ENCODE data around the gene SHISA6.

- no peak for TF ChIP-seq CTCF (IDR thresholded peaks at IDR 0.05; ENCODE audit: low read length)
- no peak for TF ChIP-seq EZH2 (IDR thresholded peaks at IDR 0.05; ENCODE audit: borderline replicate concordance, low read length)
Observed at GRCh38 chr17:11383157-11383556, 142.1 kb downstream of the SHISA6 start.
